Stimulated activated CD4-positive, alpha-beta T cell treated with anti-CD3 and anti-CD28 coated beads, Interleukin-1b, Interleukin-23, amount 100 ng/mL, for 4 hours (primary cell): ENCODE results near the gene PPP1R7.

Experiments used
- DNase-seq, 2 donors: peaks; one replicate each; pipeline ENCODE4 v3.0.0-alpha.2; 2020; ENCODE audit warnings: low read depth in 2 of 2

PPP1R7 gene

DNA sequence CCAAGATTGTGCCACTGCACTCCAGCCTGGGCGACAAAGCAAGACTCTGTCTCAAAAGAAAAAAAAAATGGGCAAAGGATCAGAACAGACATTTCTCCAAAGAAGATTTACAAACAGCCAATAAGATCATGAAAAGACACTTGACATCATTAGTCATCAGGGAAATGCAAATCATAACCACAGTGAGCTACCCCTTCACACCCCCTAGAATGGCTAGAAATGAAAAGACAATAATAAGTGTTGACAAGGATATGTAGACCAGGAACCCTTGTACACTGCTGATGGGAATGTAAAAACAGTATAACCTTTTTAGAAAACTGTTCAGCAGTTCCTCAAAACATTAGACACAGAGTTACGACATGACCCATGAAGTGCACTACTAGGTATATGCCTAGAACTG, 29.8 kb upstream of the PPP1R7 start:
- DNase-seq, result no peak

- no peak for DNase-seq
These were observed 29.3 kb upstream of the PPP1R7 start for GRCh38 chr2:241121008-241121407.

DNA sequence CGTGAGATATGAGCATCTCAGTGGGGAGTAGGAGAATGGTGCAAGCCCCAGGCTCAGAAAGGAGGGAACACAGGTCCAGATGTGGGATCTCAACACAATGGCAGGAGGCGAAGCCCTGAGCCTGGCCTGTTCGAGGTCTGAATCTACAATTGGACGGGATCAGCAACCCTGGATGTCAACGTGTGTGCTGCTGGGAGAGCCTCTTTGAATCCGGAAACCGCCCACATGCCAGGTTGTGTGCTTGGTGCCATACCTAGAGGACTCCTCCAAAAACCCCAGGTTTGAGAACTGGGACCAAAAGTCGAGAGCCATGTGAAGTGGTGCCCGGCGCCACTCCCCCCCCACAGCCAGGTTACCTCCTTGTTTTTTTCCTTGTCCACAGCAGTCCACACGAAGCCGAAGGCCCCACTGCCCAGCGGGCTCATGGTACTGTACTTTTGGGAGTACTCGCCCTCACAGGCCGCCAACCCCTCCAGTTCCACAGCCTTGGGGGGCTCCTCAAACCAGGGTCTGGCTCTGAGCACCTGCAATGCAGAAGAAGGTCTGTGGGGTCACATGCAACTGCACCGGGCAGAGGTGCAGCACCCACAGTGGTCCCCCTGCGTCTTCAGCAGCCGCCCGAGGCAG, 27.8 kb upstream of the PPP1R7 start:
- no peak for DNase-seq

DNA sequence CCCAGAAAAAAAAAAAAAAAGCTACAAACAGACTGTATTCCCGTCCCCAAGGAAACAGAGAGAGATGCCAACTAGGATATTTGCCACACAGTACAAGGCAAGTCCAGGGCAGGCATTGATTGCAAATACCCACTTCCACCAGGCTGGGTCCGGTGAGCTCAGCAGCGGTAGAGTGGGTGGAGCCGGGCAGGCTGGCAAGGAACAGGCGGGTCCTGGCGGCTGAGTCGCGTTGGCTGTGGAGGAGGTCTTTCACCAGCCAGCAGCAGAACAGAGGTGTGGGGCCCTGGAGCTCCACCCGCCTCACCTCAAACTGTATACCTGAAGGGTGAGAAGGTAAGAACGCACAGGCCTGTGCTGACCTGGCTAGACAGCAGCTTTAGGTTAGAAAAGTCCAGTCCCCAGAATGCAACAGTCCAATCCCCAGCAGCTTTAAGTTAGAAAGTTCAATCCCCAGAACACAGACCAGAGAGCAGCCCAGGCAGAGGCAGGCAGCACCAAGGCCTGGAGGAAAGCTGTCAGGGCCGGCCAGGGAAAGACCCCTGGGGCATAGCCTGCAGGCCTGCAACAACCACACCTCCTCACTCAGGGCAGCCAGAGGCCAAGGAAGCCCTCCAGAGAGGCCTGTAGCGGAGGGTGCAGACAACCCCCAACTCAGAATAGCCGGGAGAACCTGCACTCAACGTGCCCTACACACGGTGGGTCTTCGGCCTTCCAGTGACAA, 26.3 kb upstream of the PPP1R7 start:
- no peak for DNase-seq

GRCh38 chr2:241125626-241126025, 24.6 kb upstream of the PPP1R7 start:
- DNase-seq, result no peak

DNA sequence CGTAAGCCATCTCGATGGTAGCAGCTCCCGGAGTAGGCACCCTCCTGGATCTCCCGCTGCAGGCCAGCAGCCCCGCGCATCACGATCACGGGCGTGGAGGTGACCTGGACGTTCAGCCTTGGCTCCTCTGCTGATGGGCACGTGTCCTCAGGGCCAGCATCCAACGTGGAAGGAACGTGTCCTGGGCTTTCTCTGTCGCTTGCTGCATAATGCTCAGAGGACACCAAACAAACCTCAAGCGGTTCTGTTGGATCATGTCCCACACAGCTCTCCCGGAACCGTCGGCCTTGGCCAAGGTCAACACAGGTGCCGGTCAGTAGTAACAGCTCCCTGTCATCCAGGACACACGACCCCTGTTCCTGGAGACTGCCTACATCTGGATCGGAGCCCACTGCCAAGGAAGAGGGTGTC, 24.1 kb upstream of the PPP1R7 start:
- DNase-seq, result no peak

DNA sequence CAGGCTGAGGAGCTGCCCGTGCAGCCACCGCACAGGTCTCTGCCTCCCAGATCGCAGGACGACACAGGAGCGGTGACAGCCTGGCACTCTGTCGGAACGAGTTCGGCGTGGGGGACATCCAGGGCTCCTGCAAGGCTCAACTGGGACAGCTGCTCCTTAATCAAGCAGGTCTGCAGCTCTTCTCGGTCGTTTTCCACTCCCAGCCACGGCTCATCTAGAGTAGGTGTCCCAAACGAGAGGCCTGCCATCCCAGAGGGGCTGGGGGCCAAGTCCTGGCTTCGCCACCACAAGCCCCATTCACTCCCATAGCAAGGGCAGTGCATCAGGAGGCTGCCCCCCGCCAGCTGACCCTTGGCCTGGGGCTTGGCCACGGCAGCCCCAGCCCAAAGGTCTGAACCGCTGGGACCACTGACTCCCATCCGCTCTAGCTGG, 23.5 kb upstream of the PPP1R7 start:
- DNase-seq, result no peak

DNA sequence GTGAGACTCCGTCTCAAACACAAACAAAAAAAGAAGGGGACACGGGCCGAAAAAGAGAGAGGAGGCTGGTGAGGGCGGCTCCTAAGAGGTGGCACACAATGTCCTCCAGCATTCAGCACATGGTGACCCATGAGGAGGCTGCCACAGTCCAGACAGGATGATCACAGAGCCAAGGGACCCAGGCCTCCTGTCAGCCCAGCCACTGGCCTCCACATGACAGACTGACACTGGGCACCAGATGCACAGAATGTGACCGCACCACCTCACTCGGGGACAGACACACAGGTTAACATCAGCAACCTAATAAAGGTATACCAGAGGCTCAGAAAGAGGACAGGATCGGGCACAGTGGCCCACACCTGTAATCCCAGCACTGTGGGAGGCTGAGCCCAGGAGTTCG, 22.0 kb upstream of the PPP1R7 start:
- DNase-seq, result no peak

DNA sequence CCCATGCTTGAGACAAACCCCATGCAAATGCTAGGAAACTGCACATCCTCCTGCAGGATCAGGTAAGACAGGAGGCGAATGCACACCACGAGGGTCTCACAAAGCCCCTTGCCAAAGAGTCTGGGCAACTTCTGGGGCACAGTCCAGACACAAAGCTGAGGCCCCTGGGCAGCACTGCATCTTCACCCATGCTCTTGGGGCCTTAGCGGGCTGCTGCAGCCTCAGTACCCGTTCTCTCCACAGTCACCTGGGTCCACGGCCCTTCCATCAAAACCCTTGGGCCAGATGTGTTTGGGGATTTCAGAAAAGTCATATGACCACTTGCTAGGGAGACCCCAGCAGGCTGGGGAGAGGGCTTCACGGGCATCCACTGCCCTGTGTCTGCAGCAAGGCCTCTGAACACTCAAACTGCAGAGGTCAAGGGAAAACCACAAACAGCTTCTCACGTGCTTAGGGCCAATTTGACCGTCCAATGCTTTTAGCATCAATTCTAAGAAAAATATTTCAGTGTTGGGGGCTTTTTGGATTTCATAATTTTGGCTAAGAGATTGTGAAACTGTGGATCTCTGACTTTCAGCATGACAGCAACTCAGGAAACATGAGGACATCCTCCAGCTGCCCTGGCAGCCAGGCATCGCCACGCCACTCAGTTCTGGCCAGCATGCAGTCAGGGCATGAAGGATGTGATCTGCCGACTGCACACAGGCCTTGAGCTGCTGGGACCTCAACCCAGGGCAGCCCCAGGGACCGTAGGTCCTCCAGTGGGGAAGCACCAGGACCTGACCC, 21.0 kb upstream of the PPP1R7 start:
- DNase-seq, result no peak

GRCh38 chr2:241130316-241130715, 20.0 kb upstream of the PPP1R7 start:
- DNase-seq, result no peak

DNA sequence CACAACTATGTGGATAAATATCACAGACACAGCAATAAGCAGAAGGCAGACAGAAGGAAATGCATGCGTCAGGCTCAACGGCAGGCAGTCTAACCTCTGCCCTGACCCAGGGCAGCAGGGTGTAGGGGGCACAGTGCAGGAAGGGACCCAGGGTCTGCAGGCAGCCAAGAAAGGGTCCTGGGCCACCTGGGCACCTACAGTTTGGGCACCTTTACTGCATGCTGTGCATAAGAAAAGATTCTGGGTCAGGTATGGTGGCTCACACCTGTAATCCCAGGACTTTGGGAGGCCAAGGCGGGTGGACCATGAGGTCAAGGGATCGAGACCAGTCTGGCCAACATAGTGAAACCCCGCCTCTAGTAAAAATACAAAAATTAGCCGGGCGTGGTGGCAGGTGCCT, 18.7 kb upstream of the PPP1R7 start:
- no peak for DNase-seq

DNA sequence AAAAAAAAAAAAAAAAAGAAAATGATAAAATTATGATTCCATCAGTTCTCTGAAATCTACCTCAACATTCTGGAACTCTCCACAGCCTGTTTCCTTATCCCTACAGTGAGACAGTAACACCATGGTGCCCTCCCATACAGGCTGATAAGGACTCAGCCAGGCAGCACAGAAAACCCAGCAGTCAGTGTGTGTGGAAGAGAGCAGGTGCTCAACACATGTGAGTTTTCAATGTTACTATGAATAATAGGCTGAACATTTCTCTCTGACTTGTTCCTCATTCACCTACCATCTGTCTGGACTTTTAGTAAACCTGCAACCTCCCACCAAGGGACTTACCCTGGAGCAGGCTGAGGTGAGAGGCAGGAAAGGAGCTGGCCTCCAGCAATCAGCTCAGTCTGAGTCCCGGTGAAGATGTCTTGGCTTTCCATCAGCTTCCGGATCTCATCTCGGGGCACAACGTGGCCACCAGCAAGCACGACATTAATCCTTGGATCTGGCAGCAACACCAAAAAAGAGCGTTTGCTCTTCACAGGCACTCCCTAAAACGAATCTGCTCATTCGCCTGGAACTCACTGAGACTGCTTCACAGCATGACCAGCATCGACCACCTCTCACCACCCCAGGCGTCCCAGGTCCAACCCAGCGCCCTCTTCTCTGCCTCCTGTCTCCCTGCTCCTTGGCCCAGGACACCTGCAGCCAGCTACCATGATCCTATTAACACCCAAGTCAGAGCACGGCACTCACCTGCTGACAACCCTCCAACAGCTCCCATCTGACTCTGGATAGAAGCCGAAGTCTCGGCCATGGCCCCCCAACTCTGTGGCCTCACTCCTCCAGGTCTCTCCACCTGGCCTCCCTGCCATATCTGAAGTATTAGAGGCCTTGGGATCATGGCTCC, 17.5 kb upstream of the PPP1R7 start:
- DNase-seq, result no peak

GRCh38 chr2:241133436-241133820, 16.8 kb upstream of the PPP1R7 start:
- DNase-seq, result no peak

DNA sequence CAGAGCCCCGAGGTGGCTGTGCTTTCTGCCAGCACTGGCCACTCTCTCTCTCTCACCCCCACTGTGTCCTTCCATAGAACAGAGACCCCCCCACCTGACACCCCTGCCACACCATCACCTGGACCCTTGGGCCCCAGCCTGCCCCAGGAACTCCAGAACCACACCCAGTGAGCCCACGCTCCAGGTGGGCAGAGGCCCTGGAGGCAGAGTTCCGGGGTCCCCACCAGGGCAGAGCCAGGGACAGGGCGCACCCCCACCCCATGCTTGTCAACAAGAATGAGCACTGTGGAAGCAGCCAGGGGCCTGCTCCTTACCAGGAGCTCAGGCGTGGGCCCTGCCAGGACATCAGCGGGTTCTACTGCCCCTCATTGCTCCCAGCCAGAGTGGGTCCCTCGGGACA, 15.6 kb upstream of the PPP1R7 start:
- no peak for DNase-seq

GRCh38 chr2:241135737-241136136, 14.5 kb upstream of the PPP1R7 start:
- DNase-seq, result no peak

DNA sequence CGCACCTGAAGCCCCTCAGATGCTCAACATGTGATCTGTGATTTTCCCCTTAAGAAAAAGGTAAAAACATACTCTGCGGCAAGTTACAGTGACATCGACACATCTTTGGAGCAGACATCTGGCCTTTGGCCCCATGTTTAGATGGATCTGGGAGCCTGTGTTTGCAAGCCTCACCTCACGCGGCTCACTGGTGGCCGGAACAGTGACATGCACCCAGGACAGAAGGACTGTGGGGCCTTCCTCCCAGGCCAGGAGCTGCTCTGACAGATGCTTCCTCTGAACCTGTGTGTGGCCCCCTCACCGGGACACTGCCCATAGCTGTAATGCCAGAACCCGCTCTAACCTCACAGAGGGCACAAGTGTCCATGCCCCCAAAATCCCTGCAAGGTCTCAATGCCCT, 14.1 kb upstream of the PPP1R7 start:
- DNase-seq, result no peak

DNA sequence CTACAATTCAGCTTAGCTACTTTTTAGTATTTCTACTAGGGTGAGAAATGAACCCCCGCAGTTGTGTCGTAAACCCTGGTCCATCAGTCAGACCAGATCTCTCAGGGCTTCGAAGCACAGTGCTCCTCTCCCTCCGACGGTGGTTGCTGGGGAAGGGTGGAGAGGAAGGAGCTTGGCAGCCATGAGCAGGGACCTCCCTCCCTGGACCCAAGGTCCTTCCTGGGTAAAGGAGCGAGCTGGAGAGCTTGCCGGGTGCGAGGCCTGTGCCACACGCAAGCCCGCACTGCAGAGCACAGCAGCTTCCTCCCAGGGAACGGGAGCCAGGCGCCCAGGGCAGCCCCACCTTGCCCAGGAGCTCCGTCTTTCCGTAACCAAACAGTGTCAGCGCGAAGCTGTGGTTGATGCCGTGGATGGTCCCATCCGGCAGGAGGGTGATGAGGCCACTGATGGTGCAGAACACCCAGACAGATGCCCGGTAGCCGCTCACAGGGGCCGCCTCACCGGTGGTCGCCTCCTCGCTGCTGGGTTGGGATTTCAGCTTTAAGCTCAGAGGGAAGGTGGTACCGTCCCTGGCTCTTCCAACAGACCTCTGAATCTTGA, 13.5 kb upstream of the PPP1R7 start:
- no peak for DNase-seq

DNA sequence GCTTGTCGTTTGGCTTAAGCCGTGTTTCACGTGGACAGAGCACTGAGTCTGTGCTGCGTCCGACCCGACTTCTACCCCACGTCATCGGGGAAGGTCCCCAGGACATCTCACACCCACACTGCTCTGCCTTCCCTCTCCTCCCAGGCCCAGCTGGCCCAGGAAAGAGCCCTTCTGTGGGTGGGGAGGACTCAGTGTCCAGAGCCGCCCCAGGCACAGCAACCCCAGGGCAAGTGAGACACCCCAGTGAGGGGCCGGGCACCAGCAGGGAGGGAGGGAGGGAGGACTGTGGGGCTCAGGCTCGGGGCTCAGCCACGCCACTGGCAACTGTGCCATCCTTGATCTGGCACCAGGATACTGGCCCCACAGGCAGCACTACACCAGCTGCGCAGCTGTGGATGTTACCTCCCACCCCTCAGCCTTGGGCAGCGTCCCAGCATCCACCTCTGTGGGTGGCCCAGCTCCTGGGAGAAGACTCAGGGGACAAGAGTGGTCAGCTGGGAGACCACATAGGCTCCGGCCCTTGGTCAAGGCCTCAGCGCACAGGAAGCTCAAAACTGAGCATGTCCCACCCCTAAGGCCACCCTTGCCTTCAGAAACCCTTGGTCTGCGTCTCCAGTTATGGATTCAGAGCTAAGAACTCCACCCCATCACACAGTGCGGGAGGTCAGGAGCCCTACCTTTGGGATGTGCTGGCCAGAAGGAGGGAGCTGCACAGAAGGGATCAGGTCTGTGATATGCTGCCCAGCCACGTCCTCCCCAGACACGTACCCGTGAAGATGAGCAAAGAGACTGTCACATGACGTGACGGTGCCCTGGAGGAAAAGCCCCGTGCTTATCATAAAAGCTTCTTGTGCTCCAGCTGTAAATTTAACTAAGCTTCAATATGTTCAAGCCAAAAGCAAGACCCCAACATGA, 12.7 kb upstream of the PPP1R7 start:
- DNase-seq, result no peak

GRCh38 chr2:241138471-241138870, 11.8 kb upstream of the PPP1R7 start:
- no peak for DNase-seq
